ENCODE measurements around the gene CC2D2B.
"Not testable (repeated sequence)": the region's sequence is repeated elsewhere in the genome, so short reads cannot be mapped to it uniquely, and the experiment has no call there.

Gene CC2D2B

DNA sequence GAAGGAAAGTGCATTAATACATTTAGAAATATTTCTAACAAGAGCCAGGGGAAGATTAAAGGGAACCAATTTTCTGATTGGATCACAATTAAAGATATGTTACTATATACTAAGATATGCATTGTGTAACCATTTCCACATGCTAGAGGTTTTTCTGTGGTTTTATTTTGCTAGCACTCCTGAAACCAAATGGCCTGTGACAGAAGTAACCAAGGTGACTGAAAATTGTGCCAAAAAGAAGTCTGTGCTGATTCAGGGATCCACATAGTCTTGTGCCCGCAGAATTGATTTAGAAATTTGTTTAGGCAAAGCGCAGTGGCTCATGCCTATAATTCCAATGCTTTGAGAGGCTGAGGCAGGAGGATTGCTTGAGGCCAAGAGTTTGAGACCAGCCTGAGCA, 1.8 kb downstream of the CC2D2B start:
- TF ChIP-seq, protein P1, sequence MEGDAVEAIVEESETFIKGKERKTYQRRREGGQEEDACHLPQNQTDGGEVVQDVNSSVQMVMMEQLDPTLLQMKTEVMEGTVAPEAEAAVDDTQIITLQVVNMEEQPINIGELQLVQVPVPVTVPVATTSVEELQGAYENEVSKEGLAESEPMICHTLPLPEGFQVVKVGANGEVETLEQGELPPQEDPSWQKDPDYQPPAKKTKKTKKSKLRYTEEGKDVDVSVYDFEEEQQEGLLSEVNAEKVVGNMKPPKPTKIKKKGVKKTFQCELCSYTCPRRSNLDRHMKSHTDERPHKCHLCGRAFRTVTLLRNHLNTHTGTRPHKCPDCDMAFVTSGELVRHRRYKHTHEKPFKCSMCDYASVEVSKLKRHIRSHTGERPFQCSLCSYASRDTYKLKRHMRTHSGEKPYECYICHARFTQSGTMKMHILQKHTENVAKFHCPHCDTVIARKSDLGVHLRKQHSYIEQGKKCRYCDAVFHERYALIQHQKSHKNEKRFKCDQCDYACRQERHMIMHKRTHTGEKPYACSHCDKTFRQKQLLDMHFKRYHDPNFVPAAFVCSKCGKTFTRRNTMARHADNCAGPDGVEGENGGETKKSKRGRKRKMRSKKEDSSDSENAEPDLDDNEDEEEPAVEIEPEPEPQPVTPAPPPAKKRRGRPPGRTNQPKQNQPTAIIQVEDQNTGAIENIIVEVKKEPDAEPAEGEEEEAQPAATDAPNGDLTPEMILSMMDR (IDR thresholded peaks at IDR 0.05; ENCODE audit: insufficient read depth, missing control alignments): no peak
- no peak for DNase-seq (ENCODE audit: insufficient read length, low spot score)
- FAIRE-seq: no peak

DNA sequence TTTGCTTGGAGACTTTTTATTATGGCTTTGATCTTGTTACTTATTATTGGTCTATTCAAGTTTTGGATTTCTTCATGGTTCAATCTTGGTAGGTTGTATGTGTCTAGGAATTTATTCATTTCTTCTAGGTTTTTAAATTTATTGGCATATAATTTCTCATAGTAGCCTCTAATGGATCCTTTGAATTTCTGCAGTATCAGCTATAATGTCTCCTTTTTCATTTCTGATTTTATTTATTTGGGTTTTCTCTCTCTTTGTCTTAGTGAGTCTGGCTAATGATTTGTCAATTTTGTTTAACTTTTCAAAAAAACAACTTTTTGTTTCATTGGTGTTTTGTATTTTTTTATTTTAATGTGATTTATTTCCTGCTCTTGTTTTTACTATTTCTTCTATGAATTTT, 8.3 kb downstream of the CC2D2B start:
- not testable (repeated sequence) for DNase-seq (ENCODE audit: insufficient read length, low spot score); FAIRE-seq

DNA sequence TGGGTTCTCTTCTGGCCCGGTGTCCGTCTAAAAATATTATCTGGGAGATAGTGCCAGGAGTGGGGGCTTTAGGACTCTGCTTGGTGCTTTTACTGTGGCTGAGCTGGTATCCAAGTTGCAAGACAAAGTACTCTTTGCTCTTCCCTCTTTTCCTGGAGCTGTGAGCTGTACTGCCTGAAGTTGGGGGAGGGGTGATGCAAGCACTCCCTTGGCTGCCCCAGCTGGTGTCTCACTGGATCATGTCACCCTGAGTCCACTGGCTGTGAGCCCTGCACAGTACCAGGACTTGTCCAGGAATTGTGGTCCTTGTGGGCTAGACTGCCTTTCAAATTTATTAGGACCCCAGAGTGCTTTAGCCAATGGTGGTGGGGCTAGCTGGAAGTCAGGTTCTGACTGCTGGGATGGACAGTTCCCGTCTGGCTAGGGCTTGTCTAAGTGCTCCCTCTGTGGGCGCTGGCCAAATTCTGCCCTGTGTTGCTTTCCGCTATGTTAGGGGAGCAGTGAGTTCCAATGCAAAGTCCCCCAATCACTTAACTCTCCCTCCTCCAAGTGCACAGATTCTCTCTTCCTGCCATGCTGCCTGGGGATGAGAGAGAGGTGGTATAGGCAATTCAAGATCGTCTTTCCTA, 13.1 kb downstream of the CC2D2B start:
- no peak for FAIRE-seq

DNA sequence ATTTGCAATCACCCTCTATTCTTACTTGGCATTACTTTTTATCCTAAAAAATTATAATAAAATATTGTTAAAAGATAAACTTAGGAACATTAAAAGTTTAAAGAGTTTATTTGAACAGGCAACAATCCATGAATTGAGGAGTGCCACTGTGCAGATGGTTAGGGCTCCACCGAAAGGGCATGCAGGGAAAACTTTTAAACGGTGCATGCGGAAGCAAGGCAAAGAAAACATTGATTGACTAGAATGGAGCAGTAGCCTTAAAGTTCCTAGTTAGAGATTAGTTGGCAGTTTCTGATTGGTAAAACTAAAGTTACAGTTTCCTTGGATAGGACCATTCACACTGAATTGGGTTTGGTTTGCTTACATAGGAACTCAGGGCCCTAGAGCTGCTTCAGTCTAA, 17.3 kb downstream of the CC2D2B start:
- DNase-seq (ENCODE audit: insufficient read length, low spot score) (no peak), FAIRE-seq (no peak)
- TF ChIP-seq, protein P1 (IDR thresholded peaks at IDR 0.05; ENCODE audit: insufficient read depth, missing control alignments): peak; percentile 1

More for the DNA sequence above, 13.1 kb downstream of the CC2D2B start:
- TF ChIP-seq, protein P1 (IDR thresholded peaks at IDR 0.05; ENCODE audit: insufficient read depth, missing control alignments): no peak
- no peak for DNase-seq (ENCODE audit: insufficient read length, low spot score)

DNA sequence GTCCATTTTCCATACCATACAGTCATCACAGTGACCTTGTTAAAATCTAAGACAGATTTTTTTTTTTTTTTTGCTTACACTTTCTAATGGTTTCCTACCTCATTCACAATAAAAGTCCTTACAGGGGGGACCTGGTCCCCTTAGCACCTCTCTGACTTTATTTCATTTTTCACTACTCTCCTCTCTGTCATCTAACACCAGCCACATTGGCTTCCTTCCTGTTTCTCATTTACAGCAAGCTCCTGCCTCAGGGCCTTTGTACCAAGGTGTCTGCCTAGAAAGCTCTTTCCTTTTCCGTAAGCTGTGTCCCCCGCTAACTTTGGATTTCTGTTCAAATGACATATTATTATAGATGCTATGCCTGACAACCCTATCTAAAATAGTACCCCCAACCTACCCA, 27.7 kb downstream of the CC2D2B start:
- no peak for DNase-seq (ENCODE audit: insufficient read length, low spot score)
- TF ChIP-seq, protein P1 (IDR thresholded peaks at IDR 0.05; ENCODE audit: insufficient read depth, missing control alignments): no peak
- no peak for FAIRE-seq

DNA sequence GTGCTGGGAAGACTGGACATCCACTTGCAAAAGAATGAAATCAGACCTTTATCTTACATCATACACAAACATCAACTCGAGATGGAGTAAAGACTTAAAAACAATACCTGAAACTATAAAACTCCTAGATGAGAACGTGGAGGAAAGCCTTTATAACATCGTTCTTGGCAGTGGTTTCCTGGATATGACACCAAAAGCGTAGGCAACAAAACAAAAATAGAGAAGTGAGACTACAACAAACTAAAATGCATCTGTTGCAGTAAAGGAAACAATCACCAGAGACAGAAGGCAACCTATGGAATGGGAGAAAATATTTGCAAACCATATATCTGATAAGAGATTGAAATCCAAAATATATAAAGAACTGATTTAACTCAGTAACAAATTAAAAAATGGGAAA, 33.3 kb downstream of the CC2D2B start:
- FAIRE-seq: no peak
- no peak for DNase-seq (ENCODE audit: insufficient read length, low spot score)
- TF ChIP-seq, protein P1 (IDR thresholded peaks at IDR 0.05; ENCODE audit: insufficient read depth, missing control alignments): no peak

DNA sequence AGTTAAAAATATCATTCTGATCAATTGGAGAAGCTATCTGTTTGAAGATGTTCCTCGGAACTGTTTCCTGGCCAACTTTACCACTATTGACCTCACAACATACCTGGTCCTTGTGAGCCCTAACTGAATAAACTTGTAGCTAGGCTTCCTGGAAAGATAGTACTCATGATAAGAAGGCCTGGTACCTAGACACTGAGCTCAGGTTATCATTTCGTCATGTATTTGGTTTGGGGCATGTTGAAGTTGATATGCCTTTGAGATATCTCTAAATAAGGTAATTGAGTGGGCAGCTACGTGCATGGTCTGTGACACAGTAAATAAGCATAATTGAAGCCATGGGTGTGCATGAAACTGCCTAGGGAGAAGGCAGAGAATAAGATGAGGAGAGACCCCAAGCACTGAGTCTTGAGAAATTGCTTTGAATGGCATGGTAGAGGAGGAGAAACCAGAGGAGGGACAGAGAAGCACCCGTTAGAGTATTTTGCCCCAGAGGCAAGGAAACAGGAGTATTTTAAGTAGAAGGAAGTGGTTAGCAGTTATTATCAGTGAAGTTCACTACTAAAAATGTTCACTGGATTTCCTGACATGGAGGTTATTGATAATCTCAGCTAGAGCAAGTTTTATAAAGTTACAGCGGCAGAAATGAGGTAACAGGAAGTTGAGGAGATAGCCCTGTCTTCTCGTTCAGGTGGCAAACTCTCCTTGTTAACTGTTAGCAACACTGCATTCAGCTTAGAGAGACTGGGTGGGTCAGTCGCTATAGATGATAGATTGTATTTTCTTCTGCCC, 55.6 kb downstream of the CC2D2B start:
- no peak for FAIRE-seq

More for the DNA sequence above, 55.6 kb downstream of the CC2D2B start:
- DNase-seq (ENCODE audit: insufficient read length, low spot score): no peak
- TF ChIP-seq, protein P1 (IDR thresholded peaks at IDR 0.05; ENCODE audit: insufficient read depth, missing control alignments): no peak

Data from D721Med (cell line).